HG03135 (cell line): ENCODE results near the gene TNS3.

ENCODE experiments used
- ATAC-seq: cut with Tn5 transposase; IDR thresholded peaks from one replicate; pipeline ENCODE4 v1.9.1; 2021; ENCODE audit warnings: mild to moderate bottlenecking, moderate library complexity; ENCODE audit not compliant: unreplicated experiment

Gene TNS3

DNA sequence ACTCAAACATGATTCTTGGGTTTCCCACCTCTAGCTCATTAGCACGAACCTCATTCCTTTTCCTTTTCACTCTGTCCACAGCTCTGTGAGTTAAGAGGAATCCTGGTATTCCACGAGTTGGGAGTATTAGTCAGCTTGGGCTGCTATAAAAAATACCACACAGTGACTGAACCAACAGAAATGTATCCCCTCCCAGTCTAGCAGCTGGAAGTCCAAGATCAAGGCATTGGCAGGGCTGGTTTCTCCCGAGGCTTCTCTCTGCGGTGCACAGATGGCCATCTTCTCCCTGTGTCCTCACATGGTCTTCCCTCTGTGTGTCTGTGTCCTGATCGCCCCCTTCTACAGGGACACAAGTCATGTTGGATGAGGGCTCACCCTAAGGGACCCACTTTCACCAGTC lies 261.6 kb downstream of the TNS3 start:
- ATAC-seq, result no peak

DNA sequence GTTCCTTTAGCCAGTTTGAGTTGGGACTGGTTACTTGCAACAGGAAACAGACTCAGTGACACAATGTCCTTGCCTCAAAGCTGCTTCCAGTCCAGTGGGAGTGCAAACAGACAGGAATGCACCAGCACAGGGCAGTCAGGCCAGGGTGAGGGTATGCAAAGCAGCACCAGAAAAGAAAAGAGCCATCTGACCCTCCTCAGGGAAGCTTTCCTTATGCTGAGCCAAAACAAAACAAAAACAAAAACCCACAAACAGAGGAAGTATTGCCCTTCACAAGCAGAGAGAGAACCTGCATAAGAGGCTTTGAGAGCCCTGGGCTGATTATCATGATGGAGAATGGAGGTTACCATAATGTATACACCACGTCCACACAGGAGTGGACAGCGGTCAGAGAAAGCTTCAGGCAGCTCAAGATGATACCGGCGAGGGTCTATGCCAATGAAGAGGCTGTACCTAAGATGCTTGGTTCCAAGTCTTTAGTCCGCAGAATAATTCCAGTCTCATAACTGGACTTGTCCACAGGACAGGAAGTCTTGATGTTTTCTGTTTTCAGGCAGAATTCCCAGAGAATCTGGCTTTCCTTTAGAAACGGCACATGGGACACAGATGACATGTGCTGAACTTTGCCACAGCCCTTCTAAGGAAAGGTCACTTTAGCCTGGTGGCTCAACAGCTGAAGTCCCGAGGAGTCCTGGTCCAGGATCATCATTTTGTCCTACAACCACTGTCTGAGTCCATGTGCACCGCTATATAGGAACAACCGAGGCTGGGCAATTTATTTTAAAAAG lies 263.3 kb downstream of the TNS3 start:
- no peak for ATAC-seq

DNA sequence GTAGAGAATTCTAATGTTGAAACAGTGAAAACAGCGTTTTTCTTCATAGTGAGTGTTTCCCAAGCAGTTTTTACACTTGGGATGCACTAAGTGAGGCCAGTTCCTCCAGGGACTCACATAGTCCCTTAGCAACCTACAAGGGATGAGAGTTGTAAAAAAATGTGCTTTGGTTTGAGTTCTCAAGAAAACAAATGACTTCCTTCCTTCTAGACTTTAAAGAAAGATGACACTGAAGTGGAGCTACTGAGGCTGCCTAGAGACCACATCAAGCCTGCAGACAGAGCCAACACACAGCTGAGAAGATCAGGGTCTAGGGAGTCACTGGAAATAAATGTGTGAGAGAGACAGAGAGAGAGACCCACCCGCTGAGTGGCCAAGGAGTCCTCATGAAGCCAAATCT lies 264.4 kb downstream of the TNS3 start:
- no peak for ATAC-seq

DNA sequence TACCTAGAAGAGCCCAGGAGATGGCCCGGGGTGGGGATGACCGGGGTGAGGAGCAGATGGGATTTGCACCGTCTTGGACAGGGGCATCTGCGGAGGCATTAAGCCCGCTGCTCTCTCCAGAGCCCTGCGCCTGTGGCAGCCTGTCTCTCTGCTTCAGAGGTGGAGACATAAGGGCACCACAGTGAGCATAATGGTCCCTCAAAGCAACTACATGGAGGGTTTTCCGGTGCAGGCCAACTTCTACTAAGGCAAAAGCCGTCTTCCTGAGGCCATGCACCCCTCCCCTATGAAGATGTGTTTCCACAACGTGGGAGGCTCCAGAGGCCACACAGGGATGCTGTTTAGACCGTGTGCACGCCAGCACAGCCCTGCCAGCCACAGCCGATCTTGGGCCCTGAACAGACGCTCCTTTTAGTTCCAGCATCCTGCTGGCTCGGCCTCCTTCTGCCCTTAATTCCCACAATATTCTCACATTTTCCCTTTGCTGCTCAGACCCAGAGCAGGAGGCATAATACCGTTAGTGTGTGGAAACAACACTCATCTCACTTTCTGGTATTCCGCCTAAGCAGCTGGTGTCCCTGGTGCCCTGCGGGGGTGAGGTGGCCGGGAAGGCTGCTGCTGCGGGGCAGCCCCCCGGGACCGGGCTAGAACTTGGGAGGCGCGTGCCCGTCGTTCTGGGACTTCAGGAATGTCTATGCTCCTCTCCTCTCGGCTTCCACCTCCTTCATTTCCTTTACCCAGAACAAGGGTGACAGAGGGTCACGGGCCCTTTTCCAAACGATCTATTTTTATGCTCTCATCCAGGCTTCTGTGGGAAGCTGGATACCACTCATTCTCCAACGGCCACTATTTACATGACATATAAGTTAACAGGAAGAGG lies 266.9 kb downstream of the TNS3 start:
- ATAC-seq, result no peak

DNA sequence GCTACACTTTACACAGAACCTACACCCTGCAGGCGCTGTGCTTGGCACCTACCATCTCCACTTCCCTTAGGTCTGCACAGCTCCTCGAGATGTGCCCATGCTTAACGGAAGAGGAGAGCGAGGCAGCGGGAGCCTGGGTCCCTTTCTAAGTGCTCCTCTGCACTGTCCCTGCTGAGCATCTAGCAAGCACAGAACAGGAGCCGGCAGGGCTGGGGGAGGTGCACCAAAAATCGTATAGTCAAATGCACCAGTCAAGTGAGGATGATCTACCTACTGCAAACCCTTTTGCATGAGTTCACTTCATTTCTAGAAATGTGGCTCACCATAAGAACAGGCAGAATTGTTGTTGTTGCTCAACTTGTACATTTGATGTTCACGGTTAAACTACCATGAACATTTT lies 267.7 kb downstream of the TNS3 start:
- ATAC-seq, result no peak

DNA sequence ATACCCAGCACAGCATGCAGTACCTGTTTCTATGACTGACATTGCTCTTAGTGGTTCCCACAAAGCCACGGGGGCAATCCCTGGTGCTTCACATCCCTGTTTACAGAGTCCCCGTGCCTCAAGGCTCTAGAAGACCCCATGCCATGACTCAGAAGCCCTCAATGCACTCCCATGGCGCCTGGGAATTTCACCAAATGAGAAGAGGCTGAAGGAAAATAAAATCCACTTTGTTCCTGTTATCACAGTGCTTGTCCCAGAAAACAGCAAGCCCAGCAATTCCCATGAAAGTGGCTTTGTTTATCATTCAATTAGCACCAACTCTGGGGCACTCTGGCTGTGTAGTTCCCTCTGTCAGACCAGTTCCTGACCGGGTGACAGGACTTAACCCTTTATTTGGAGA lies 268.3 kb downstream of the TNS3 start:
- ATAC-seq, result no peak

DNA sequence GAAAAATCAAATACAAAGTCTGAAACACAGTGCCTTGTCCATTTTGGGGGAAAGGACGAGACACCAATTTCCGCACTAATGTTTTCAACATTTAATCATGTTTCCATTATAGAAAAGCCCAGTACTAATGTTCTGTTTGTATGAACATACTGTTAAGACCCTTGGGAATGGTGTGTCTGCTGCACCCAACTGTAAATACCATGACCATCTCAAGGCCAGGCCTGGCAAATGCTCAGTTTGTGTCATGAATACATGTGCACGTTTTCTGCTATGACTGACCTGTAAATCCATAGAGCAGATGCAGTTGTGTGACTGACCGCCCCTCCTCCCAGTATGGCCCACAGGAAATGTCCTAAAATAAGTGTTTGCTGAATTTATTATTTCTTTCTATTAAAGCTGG lies 270.0 kb downstream of the TNS3 start:
- no peak for ATAC-seq

DNA sequence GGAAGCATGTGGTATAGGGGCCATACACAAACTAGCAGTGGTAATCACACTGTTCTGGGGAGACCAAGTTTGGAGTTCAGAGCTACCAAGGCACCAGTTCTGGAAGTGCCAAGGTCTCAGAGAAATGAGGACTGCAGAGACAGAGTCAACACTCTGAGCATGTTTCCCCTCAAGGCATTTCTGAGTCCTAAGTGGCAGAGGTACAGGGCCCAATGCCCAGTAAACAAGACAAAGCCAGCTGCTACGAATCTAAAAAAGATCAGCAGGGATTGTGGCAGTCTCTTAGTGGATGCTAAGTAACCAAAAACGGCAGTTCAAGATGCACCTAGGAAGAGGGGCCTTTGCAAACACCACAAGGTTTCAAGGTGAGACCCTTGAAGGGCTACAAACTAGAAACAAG lies 271.9 kb downstream of the TNS3 start:
- no peak for ATAC-seq

DNA sequence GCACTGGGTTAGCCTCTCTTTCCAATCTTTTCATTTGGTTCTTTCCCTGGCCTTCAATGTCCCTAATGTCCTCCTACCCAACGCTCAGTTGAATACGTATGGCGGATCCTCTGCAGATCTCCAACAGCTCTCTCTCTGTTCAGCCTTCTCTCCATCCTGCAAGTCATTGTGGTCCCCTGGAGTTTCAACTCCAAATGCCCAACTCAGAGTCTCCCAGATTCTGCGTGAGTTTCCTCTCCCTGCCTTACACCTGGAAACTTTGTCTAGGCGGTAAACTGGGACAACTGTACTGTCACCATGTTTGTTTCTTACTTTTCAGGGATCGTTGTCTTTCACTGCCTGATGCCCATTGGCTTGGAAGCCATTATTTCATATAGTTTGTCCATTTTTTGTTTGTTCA lies 273.1 kb downstream of the TNS3 start:
- no peak for ATAC-seq

DNA sequence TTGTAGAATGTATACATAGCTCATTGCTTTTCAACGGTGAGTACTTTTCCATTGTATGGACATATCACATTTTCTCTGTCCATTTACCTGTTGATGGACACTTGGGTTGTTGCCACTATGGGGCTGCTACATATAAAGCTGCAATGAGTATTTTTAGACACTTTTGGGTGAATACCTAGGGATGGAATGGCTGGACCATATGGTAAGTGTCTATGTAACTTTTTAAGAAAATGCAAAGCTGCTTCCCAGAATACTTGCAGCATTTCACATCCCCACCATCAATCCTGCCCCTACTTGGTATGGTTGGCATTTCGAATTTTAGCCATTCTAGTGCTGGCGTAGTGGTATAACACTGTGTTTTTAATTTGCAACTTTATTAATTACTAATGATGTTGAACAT lies 274.6 kb downstream of the TNS3 start:
- ATAC-seq, result no peak

DNA sequence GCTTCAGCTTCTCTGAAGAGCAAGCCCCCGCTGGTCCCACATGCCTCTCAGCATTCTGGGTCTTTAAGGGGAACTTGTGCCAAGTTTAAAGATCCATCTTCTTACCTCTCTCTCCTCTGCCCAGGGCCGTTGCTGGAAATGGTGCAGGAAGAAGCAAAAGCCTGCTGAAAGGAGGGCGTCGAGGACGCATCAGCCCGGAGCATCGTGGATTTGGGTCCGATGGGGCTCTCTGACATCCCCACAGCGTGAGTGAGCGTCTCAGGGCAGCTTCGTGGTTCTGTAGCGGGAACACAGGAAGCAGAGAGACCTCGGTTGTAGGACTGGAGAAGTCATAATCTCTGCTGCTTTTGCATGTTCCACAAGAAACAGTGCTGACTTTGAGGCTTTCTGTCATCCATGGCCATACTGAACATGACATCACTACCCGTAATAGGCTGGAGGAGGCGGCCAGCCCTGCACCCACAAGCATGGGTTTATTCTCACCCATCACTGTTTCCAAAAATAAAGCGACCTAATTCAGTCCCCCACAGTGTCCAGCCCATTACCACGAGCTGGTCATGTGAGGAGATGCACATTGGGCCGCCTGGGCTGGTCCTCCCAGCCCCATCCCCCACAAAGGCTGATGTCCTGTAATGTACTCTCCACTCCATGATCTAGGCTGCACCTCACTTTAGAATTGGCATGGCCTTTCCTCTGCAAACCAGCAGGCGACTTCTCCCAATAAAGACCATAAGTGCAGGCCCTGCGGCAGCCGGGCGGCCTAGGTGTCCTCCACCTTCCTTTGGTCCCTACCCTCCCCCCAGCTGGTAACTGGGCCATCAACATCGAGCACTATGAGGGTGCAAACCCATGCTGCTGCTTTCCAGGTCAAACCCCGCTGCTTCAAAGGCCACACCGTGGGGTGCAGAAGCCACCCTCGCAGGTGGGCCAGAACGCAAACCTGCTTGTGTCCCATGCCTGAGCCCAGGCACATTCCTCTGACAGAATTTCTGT lies 276.9 kb downstream of the TNS3 start:
- no peak for ATAC-seq

DNA sequence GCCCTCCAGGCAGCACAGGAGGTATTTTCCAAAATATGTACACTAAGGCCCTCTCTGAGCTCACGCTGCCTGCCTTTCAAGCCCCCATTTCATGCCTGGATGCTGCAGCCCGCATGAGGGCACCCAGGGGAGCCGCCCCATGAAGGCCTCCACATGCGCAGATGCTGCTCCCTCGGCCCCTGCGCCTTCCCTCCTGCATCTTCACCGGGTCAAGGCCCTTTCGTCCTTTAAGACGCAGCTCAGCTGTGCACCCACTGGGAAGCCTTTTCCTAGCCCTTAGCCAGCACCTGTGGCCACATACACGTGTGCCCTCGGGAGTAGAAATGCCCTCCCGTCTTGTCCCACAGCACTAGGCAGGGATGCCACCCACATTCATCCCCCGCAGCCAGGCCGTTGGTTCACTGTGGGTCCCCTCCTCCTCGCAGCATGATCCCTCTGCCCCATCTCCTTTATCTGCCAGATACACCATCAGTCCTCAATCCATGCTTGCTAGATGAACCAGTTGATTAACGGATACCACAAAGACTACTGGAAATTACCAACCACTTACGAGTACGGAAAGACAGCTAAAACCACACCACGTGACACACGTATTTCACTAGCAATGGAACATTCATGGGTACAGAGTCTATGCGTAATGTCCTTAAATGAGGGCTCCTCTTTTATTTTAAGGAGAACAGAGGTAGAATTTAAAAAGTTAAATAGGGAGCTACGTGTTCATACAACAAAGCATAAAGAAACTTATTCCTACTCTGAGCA lies 278.0 kb downstream of the TNS3 start:
- ATAC-seq, result no peak

DNA sequence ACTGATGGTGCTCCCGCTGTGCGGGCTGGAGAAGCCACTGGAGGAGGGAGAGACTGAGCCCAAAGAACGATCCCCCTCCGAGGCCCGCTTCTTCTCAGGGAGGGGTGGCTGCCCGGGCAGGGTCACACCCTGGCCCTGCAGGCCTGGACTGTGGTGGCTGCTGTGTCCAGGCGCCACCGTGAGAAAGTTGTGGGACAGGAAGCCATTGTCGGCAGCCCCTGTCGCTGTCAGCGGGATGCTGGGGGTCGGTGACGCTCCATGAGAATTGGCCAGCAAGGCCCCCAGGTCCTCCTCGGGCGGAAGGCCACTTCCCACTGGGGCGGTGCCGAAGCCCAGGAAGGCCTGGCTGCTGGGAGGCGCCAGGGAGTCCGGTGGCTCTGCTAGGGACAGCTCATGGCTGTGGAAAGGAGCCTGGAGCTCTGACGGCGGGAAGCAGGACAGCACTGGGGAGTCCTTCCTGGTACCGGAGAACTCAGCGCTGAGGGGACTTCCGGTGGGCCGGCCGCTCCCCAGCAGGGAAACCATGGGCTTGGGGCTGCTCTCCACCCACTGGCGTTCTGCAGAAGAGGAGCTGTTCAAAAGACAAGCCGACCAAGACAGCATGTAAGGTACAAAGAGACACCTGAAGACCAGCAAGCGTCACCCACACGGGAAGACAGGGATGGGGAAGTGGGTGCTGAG lies 278.8 kb downstream of the TNS3 start:
- no peak for ATAC-seq

DNA sequence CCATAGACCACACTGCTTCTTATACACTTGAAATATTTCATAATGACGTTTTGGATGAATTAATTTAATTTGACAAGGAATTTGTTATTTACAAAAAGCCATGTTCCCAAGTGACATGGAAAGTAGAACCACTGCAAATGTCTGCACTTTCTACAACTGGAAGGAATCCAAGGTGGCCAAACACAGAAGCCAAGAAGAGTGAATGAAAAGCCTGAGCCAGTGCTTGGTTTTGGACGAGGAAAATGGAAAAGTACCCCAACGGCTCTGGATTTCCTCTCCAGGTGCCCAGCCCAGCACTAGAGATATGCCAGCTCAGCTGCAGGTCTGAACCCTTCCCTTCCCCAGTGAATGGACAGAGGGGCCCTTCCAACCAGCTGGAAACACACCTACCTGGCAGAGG lies 279.4 kb downstream of the TNS3 start:
- ATAC-seq, result no peak

DNA sequence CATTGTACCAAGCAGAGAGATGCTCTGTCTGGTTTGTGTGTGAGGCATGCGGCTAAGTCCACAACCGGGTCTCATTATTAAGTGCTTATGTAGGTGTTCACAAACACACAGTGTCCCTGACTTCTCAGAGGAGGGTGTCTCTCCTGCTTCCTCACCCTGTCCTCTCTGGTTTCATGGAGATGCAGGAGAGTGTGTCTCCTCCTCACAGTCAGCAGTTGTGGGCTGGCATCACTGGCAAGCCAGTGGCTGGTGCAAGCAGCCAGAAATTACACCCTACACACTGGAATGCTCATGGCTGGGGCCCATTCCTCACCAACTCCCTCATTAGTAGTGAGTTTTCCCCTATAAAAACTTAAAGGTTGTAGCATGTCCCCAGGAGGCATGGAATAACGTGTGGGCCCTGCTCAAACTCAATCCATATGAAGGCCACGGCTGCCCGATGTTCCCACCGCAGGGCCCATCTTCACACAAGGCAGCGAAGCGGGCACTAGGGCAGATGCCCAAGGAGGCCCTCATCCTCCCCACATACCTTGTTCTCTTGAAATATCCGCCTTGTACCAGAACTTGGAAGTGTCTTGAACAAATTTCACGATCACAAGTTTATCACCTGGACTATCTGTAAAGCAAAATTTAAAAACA lies 280.1 kb downstream of the TNS3 start:
- ATAC-seq, result no peak

DNA sequence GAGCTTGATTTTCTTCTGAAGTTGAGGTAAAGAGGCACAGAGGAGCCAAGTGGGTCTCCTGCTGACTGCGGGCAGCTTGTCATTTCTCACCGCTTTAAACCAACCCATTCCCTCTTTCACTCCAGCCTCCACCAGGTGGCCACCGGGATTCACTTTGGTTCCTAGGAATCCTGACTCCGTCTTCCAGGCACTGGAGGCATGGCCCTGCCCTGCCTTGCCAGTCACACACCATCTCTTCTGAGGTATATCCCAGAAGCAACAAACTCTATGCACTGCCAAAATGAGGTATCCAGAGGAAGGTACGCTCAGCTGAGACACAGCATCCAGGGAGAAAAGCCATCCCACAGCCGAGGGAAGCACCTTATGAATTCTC lies 280.8 kb downstream of the TNS3 start:
- no peak for ATAC-seq

DNA sequence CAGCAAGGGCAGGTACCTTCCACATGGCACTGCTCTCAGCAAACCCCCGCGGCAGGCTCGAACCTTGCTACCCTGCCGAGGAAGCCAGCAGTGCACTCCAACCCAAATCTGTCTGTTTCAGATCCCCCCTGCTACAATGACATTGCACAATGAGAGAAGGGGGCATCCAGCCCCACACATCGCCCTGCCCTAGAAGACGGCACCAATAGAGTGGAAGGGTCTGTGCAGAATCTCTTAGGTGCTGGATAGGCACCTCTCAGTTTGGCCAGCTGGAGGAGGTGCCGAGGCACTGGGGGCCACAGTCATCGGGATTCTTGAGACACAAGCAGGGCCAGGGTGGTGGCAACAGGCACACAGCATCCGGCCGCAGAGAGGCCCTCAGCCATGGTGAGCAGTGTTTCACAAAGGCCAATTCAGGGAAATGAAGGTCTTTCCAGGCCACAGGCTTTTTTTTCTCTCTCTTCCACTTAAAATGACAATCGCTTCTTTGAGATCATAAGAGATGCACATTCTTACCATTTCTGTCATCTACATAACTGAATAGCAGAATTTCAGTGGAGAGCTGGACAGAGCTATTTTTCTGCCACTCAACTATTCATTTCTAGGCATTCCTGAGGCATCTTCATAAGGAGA lies 281.3 kb downstream of the TNS3 start:
- no peak for ATAC-seq

DNA sequence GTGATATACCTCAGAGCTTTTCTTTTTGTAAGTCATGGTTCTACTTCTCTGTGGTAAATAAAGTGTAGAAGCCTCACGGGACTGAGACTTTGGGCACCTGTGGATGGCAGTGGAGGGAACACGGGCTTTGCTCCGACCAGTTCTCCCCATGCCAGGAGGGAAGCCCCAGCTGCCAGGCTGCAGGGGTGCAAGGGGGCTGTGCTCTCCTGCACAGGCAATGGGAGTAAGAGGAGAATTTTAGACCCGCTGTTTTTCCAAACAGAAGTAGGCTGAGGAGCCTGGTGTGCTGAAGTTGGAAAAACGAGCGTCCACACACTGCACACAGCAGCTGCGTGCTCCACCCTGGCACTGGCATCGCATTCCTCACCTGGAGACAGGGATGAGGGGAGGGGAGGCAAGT lies 282.4 kb downstream of the TNS3 start:
- no peak for ATAC-seq

DNA sequence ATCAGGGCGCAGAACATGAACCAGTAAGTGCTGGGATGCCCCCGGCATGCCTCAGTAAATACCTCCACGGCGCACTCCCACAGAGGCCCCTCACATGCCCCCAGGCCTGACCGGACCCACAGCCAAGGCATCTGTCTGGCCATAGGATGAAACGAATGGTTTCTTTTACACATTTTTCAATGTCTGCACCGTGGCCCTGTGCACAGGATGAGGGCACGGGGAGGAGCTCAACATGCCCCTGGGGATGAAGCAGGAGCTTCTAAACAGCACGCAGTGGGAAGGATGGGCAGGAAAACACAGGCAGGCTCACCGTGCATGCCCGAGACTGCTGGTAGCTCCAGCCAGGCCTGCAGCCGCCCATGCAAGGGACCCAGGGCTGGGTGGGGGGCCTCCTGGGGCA lies 283.3 kb downstream of the TNS3 start:
- no peak for ATAC-seq
